ENCODE measurements around the gene SF3A1. TPM values are rescaled to one million over a fixed set of nuclear protein-coding genes. Genes with fewer than 3 reads are reported as not detected.
A peak's percentile ranks its signal among the peaks of the same experiment; 100 is the strongest.

Gene SF3A1
- total and polyA plus RNA-seq, 2 of the 13 experiments (the other 11 are each of a cell fraction or from before 2014, with no cell fraction given): 10.0 to 22.0 TPM

GRCh38 chr22:30386960-30387827 lies 30.5 kb upstream of the SF3A1 start, which contains the start of gene RNF215 (continued):
- TF ChIP-seq ZMYM4 (CRISPR knock-in tag; IDR thresholded peaks at IDR 0.05) (peak; percentile 26; the same call in 1 of the 2 replicates), NFKB2 (CRISPR knock-in tag; IDR thresholded peaks at IDR 0.05; ENCODE audit: borderline replicate concordance) (no peak), PRPF4 (IDR thresholded peaks at IDR 0.05; ENCODE audit: low read depth, low read length, poor library complexity, severe bottlenecking) (no peak), ZNF260 (CRISPR knock-in tag; IDR thresholded peaks at IDR 0.05; ENCODE audit: borderline replicate concordance, low read depth) (no peak), ZC3H13 (CRISPR knock-in tag; IDR thresholded peaks at IDR 0.05) (no peak), SOX5 (CRISPR knock-in tag; IDR thresholded peaks at IDR 0.05; ENCODE audit: borderline replicate concordance) (no peak), FOXJ3 (CRISPR knock-in tag; IDR thresholded peaks at IDR 0.05; ENCODE audit: borderline replicate concordance) (no peak), PLSCR1 (CRISPR knock-in tag; IDR thresholded peaks at IDR 0.05; ENCODE audit: borderline replicate concordance) (no peak), ZNF691 (CRISPR knock-in tag; IDR thresholded peaks at IDR 0.05; ENCODE audit: borderline replicate concordance, low read depth) (no peak), ZNF558 (CRISPR knock-in tag; IDR thresholded peaks at IDR 0.05; ENCODE audit: borderline replicate concordance) (no peak), HCFC1 (IDR thresholded peaks at IDR 0.05; ENCODE audit: low read depth, low read length) (no peak), NFRKB (IDR thresholded peaks at IDR 0.05) (no peak), SUZ12 (IDR thresholded peaks at IDR 0.05; ENCODE audit: low read depth, low read length) (no peak), NR2F1 (CRISPR knock-in tag; IDR thresholded peaks at IDR 0.05) (no peak), FOXA3 (CRISPR knock-in tag; IDR thresholded peaks at IDR 0.05) (no peak), ZNF569 (CRISPR knock-in tag; IDR thresholded peaks at IDR 0.05; ENCODE audit: borderline replicate concordance) (no peak), ZNF292 (CRISPR knock-in tag; IDR thresholded peaks at IDR 0.05; ENCODE audit: borderline replicate concordance, low read depth) (no peak), MLLT10 (CRISPR knock-in tag; IDR thresholded peaks at IDR 0.05) (no peak), TBX2 (CRISPR knock-in tag; IDR thresholded peaks at IDR 0.05; ENCODE audit: borderline replicate concordance) (no peak), ATAD3A (CRISPR knock-in tag; IDR thresholded peaks at IDR 0.05) (no peak), RFXAP (CRISPR knock-in tag; IDR thresholded peaks at IDR 0.05; ENCODE audit: borderline replicate concordance) (no peak), SOX13 (IDR thresholded peaks at IDR 0.05) (no peak), SOX13 (CRISPR knock-in tag; conservative IDR thresholded peaks at IDR 0.05 in 1 of 2, IDR thresholded peaks at IDR 0.05 in 1 of 2) (no peak), KDM5B (CRISPR knock-in tag; IDR thresholded peaks at IDR 0.05; ENCODE audit: borderline replicate concordance) (no peak; the same call in 1 of the 2 replicates)
- TF ChIP-seq, protein P1, sequence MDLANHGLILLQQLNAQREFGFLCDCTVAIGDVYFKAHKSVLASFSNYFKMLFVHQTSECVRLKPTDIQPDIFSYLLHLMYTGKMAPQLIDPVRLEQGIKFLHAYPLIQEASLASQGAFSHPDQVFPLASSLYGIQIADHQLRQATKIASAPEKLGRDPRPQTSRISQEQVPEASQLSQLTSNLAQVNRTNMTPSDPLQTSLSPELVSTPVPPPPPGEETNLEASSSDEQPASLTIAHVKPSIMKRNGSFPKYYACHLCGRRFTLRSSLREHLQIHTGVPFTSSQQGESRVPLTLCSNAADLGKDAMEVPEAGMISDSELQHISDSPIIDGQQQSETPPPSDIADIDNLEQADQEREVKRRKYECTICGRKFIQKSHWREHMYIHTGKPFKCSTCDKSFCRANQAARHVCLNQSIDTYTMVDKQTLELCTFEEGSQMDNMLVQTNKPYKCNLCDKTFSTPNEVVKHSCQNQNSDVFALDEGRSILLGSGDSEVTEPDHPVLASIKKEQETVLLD (CRISPR knock-in tag; IDR thresholded peaks at IDR 0.05; ENCODE audit: low read depth): no peak
- TF ChIP-seq, protein P2, sequence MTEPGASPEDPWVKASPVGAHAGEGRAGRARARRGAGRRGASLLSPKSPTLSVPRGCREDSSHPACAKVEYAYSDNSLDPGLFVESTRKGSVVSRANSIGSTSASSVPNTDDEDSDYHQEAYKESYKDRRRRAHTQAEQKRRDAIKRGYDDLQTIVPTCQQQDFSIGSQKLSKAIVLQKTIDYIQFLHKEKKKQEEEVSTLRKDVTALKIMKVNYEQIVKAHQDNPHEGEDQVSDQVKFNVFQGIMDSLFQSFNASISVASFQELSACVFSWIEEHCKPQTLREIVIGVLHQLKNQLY (CRISPR knock-in tag; IDR thresholded peaks at IDR 0.05): no peak
